Measurements from ENCODE around the gene PSIP1. TPM values are rescaled to one million over a fixed set of nuclear protein-coding genes. Genes with fewer than 3 reads are reported as not detected.

The PSIP1 gene
- total RNA-seq, 1 experiment from 2014 or later: 362 TPM

DNA sequence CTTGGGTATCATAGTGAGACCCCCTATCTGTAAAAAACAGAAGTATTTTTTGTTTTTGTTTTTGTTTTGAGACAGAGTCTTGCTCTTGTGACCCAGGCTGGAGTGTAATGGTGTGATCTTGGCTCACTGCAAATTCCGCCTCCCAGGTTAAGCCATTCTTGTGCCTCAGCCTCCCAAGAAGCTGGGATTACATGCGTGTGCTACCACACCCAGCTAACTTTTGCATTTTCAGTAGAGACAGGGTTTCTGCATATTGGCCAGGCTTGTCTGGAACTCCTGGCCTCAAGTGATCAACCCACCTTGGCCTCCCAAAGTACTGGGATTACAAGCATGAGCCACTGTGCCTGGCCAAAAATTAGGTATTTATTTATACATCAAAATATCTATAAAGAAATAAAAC lies 31.9 kb upstream of the PSIP1 start:
- Histone ChIP-seq H3K14ac (ENCODE audit: insufficient read depth, low read length) (no peak overlapping the region), H4K8ac (replicated peaks; ENCODE audit: insufficient read length, low read depth, low read length) (no peak overlapping the region), H2BK120ac (ENCODE audit: low read depth, low read length, poor library complexity, severe bottlenecking) (no peak overlapping the region), H3K9ac (ENCODE audit: extremely low read depth, insufficient read length, low read length) (no peak overlapping the region), H3K56ac (ENCODE audit: insufficient read length, low read depth, low read length) (no peak overlapping the region), H2BK5ac (ENCODE audit: insufficient read length, low read length) (no peak overlapping the region), H2BK15ac (ENCODE audit: low read depth, low read length) (no peak overlapping the region), H4K20me1 (ENCODE audit: control insufficient read depth, insufficient read depth, insufficient read length) (no peaks in the 10 kb centered on the region), H3T11ph (ENCODE audit: low read length) (no peak overlapping the region), H3K18ac (ENCODE audit: insufficient read length, low read depth, low read length) (no peak overlapping the region), H3K79me1 (ENCODE audit: insufficient read depth, low read depth, low read length, poor library complexity, severe bottlenecking) (no peaks in the 10 kb centered on the region), H3K23ac (ENCODE audit: insufficient read length, low read depth, low read length) (no peak overlapping the region), H2AK5ac (ENCODE audit: insufficient read length, low read length) (no peak overlapping the region), H4K5ac (ENCODE audit: insufficient read length, low read depth, low read length) (no peak overlapping the region), H2AFZ (ENCODE audit: low read length) (no peak overlapping the region), H4K91ac (ENCODE audit: insufficient read length, low read depth, low read length) (no peak overlapping the region), H3K9me3 (ENCODE audit: control insufficient read depth, low read depth, low read length) (no peaks in the 10 kb centered on the region), H3K23me2 (ENCODE audit: insufficient read length, low read depth, low read length, poor library complexity, severe bottlenecking) (no peaks in the 10 kb centered on the region), H2BK12ac (ENCODE audit: insufficient read length, low read depth, low read length) (no peak overlapping the region), H3K4ac (ENCODE audit: low read depth, low read length) (no peak overlapping the region), H3K79me2 (ENCODE audit: insufficient read depth, low read length) (no peaks in the 10 kb centered on the region), H3K4me2 (ENCODE audit: insufficient read depth, insufficient read length, low read length) (no peak overlapping the region), H2BK20ac (ENCODE audit: low read depth, low read length, poor library complexity, severe bottlenecking) (no peak overlapping the region), H3K27ac (ENCODE audit: insufficient read length, low read depth, low read length) (no peak overlapping the region), H3K4me1 (ENCODE audit: insufficient read depth, low read length) (no peaks in the 10 kb centered on the region), H3K27me3 (ENCODE audit: insufficient read depth, low read length) (no peaks in the 10 kb centered on the region)
- H3K27me3 Mint-ChIP-seq (ENCODE audit: low read depth): no peaks in the 10 kb centered on the region
- H3K4me3 Mint-ChIP-seq: no peak overlapping the region
- no peaks in the 10 kb centered on the region; a peak in 1 of 4 replicates for H3K4me1 Mint-ChIP-seq
- TF ChIP-seq, protein P1, sequence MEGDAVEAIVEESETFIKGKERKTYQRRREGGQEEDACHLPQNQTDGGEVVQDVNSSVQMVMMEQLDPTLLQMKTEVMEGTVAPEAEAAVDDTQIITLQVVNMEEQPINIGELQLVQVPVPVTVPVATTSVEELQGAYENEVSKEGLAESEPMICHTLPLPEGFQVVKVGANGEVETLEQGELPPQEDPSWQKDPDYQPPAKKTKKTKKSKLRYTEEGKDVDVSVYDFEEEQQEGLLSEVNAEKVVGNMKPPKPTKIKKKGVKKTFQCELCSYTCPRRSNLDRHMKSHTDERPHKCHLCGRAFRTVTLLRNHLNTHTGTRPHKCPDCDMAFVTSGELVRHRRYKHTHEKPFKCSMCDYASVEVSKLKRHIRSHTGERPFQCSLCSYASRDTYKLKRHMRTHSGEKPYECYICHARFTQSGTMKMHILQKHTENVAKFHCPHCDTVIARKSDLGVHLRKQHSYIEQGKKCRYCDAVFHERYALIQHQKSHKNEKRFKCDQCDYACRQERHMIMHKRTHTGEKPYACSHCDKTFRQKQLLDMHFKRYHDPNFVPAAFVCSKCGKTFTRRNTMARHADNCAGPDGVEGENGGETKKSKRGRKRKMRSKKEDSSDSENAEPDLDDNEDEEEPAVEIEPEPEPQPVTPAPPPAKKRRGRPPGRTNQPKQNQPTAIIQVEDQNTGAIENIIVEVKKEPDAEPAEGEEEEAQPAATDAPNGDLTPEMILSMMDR (conservative IDR thresholded peaks at IDR 0.05): no peak
- no peak overlapping the region for H3K27ac Mint-ChIP-seq
- no CpG with 5 or more reads among the region's 2 CpGs for WGBS (ENCODE audit: extremely low coverage, insufficient read length, low lambda C conversion rate)
- H3K36me3 Mint-ChIP-seq (ENCODE audit: insufficient read depth in 1 of 3, low read depth in 3 of 3): no peaks in the 10 kb centered on the region; a peak in 1 of 7 replicates
- peaks cover 2 to 3% of the 10 kb centered on the region in 2 experiments; a peak in 1 of 5 replicates for H3K9me3 Mint-ChIP-seq
- no peak for DNase-seq
